HepG2 (cell line): ENCODE results near the gene GRIN2D. TPM values are rescaled to one million over a fixed set of nuclear protein-coding genes. Genes with fewer than 3 reads are reported as not detected.

Source experiments
- GFI1 ChIP-seq: sonication (generic); formaldehyde crosslinking; IDR thresholded peaks from 2 replicates; pipeline ENCODE4 v1.5.0; 2020; ENCODE audit warnings: missing genetic modification reagents, mild to moderate bottlenecking, borderline replicate concordance
- MAX ChIP-seq: IDR thresholded peaks from 2 replicates; pipeline ENCODE4 v1.6.1; 2012; ENCODE audit warnings: inconsistent platforms
- MLLT10 ChIP-seq: sonication (generic); formaldehyde crosslinking; IDR thresholded peaks from 2 replicates; pipeline ENCODE4 v1.4.0; 2020; ENCODE audit warnings: missing genetic modification reagents
- PREB ChIP-seq: sonication (generic); formaldehyde crosslinking; IDR thresholded peaks from 2 replicates; pipeline ENCODE4 v1.4.0; 2020; ENCODE audit warnings: missing genetic modification reagents
- PRMT3 ChIP-seq: sonication (generic); formaldehyde crosslinking; IDR thresholded peaks from 2 replicates; pipeline ENCODE4 v1.8.1; 2022; ENCODE audit warnings: low read depth, mild to moderate bottlenecking, moderate library complexity, missing genetic modification reagents, borderline replicate concordance
- PTBP1 ChIP-seq: fragments of 200-400 bp; formaldehyde crosslinking; IDR thresholded peaks from 2 replicates; pipeline ENCODE4 v1.6.1; 2018; ENCODE audit warnings: low read length, low read depth; ENCODE audit not compliant: poor library complexity, severe bottlenecking
- REL ChIP-seq: sonication (generic); formaldehyde crosslinking; conservative IDR thresholded peaks from 2 replicates; pipeline ENCODE4 v1.8.0; 2022; ENCODE audit warnings: mild to moderate bottlenecking, missing genetic modification reagents, moderate library complexity
- SP2 ChIP-seq: sonication (generic); formaldehyde crosslinking; IDR thresholded peaks from 2 replicates; pipeline ENCODE4 v1.5.1; 2020; ENCODE audit warnings: mild to moderate bottlenecking, missing genetic modification reagents
- SRY ChIP-seq: sonication (generic); formaldehyde crosslinking; IDR thresholded peaks from 2 replicates; pipeline ENCODE4 v1.8.0; 2022; ENCODE audit warnings: mild to moderate bottlenecking, missing genetic modification reagents
- STAG1 ChIP-seq: sonication (generic); formaldehyde crosslinking; IDR thresholded peaks from 2 replicates; pipeline ENCODE4 v1.4.0; 2020; ENCODE audit warnings: missing genetic modification reagents
- THYN1 ChIP-seq: sonication (generic); formaldehyde crosslinking; IDR thresholded peaks from 2 replicates; pipeline ENCODE4 v1.8.1; 2023; ENCODE audit warnings: low read depth, mild to moderate bottlenecking, moderate library complexity, missing genetic modification reagents, borderline replicate concordance
- TOE1 ChIP-seq: sonication (generic); formaldehyde crosslinking; IDR thresholded peaks from 2 replicates; pipeline ENCODE4 v1.4.0; 2020; ENCODE audit warnings: mild to moderate bottlenecking, missing genetic modification reagents
- XRCC5 ChIP-seq: fragments of 200-400 bp; formaldehyde crosslinking; optimal IDR thresholded peaks from 2 replicates; pipeline ENCODE3; 2017; ENCODE audit warnings: mild to moderate bottlenecking, low read length
- YEATS2 ChIP-seq: sonication (generic); formaldehyde crosslinking; IDR thresholded peaks from 2 replicates; pipeline ENCODE4 v1.4.0; 2020; ENCODE audit warnings: missing genetic modification reagents, borderline replicate concordance
- ZGPAT ChIP-seq: IDR thresholded peaks from 2 replicates; pipeline ENCODE4 v1.6.1; 2016; ENCODE audit warnings: mild to moderate bottlenecking
- ZNF225 ChIP-seq: sonication (generic); formaldehyde crosslinking; IDR thresholded peaks from 2 replicates; pipeline ENCODE4 v1.4.0; 2020; ENCODE audit warnings: mild to moderate bottlenecking, missing genetic modification reagents
- ZNF232 ChIP-seq: sonication (generic); formaldehyde crosslinking; IDR thresholded peaks from 2 replicates; pipeline ENCODE4 v1.4.0; 2020; ENCODE audit warnings: missing genetic modification reagents, borderline replicate concordance
- ZNF557 ChIP-seq: sonication (generic); formaldehyde crosslinking; IDR thresholded peaks from 2 replicates; pipeline ENCODE4 v1.4.0; 2020; ENCODE audit warnings: missing genetic modification reagents
- ZNF607 ChIP-seq: sonication (generic); formaldehyde crosslinking; IDR thresholded peaks from 2 replicates; pipeline ENCODE4 v1.5.1; 2020; ENCODE audit warnings: missing genetic modification reagents, mild to moderate bottlenecking, borderline replicate concordance
- ZNF704 ChIP-seq: sonication (generic); formaldehyde crosslinking; IDR thresholded peaks from 2 replicates; pipeline ENCODE4 v1.8.1; 2023; ENCODE audit warnings: mild to moderate bottlenecking, inconsistent platforms, moderate library complexity, missing genetic modification reagents, borderline replicate concordance
- ZNF766 ChIP-seq: sonication (generic); formaldehyde crosslinking; IDR thresholded peaks from 2 replicates; pipeline ENCODE4 v1.5.0; 2020; ENCODE audit warnings: missing genetic modification reagents, borderline replicate concordance
- ZNF772 ChIP-seq: sonication (generic); formaldehyde crosslinking; IDR thresholded peaks from 2 replicates; pipeline ENCODE4 v1.5.0; 2020; ENCODE audit warnings: mild to moderate bottlenecking, missing genetic modification reagents
- ZNF816 ChIP-seq: sonication (generic); formaldehyde crosslinking; IDR thresholded peaks from 2 replicates; pipeline ENCODE4 v1.8.0; 2022; ENCODE audit warnings: missing genetic modification reagents, mild to moderate bottlenecking, borderline replicate concordance
- ZZZ3 ChIP-seq: sonication (generic); formaldehyde crosslinking; IDR thresholded peaks from 2 replicates; pipeline ENCODE4 v1.4.0; 2020; ENCODE audit warnings: missing genetic modification reagents, mild to moderate bottlenecking, borderline replicate concordance
- polyA plus RNA-seq, 8 experiments: library from polyadenylated mRNA; depleted of rRNA in 3 of 8; stranded (reverse) in 7 of 8; unstranded in 1 of 8; fragments of >200 nt; fragmentation: Illumina TruSeq in 4 of 8; extraction: Trizol in 4 of 8; gene quantifications; 2 replicates each; pipeline versions ENCODE4 v1.2.1 to v1.2.3, GENCODE V29; 2011 to 2016; ENCODE audit warnings: low read depth in 4 of 8, missing spikeins in 1 of 8, mixed read lengths in 1 of 8; ENCODE audit not compliant: insufficient read depth in 1 of 8
- total RNA-seq, 5 experiments: library from RNA; depleted of rRNA; stranded (reverse); fragments of >200 nt; fragmentation: Illumina TruSeq; extraction: Trizol; gene quantifications; 2 replicates each; pipeline ENCODE4 v1.2.3, GENCODE V29; 2016; ENCODE audit warnings: low read depth in 1 of 5

Gene GRIN2D
- total and polyA plus RNA-seq, 2 of the 13 experiments (the other 11 are each of a cell fraction or from before 2014, with no cell fraction given): 0.02 to 0.13 TPM

- no peak for TF ChIP-seq ZNF225 (CRISPR knock-in tag)
- TF ChIP-seq ZNF557 (CRISPR knock-in tag): 0 out of 2 replicates have a peak, but pooled peaks have one; percentile 47
- TF ChIP-seq PREB (CRISPR knock-in tag): no peak
- TF ChIP-seq MLLT10: no peak
- no peak; the same call in 1 of the 2 replicates for TF ChIP-seq ZNF704 (CRISPR knock-in tag)
- no peak for TF ChIP-seq ZNF816 (CRISPR knock-in tag)
- no peak for TF ChIP-seq PTBP1
- peak; percentile 52 for TF ChIP-seq STAG1 (CRISPR knock-in tag)
- TF ChIP-seq PRMT3 (CRISPR knock-in tag): no peak
- peak; percentile 93; the same call in 1 of the 2 replicates for TF ChIP-seq ZZZ3 (CRISPR knock-in tag)
- TF ChIP-seq ZGPAT (CRISPR knock-in tag): 0 out of 2 replicates have a peak, but pooled peaks have one; percentile 53
- peak; percentile 34; the same call in 1 of the 2 replicates for TF ChIP-seq GFI1 (CRISPR knock-in tag)
- TF ChIP-seq TOE1 (CRISPR knock-in tag): no peak
- peak; percentile 57; the same call in 1 of the 2 replicates for TF ChIP-seq SP2 (CRISPR knock-in tag)
- TF ChIP-seq ZNF766 (CRISPR knock-in tag): no peak
- no peak for TF ChIP-seq THYN1 (CRISPR knock-in tag)
- TF ChIP-seq YEATS2: peak; percentile 55; the same call in 1 of the 2 replicates
- peak; percentile 73 for TF ChIP-seq ZNF607 (CRISPR knock-in tag)
- TF ChIP-seq REL: no peak; the same call in 1 of the 2 replicates
- TF ChIP-seq MAX: no peak
- peak; percentile 93; the same call in 1 of the 2 replicates for TF ChIP-seq SRY
- TF ChIP-seq ZNF772: peak; percentile 53; the same call in 1 of the 2 replicates
- TF ChIP-seq XRCC5: peak; percentile 55
- peak; percentile 66 for TF ChIP-seq ZNF232 (CRISPR knock-in tag)
These were observed 3.0 kb upstream of the GRIN2D start (continued) for GRCh38 chr19:48390188-48391099.
